Gastrocnemius medialis (tissue), 4 donors: ENCODE results near the gene RASA3. TPM values are rescaled to one million over a fixed set of nuclear protein-coding genes. Genes with fewer than 3 reads are reported as not detected.

Source experiments
- ATAC-seq, 2 donors: fragments of 150-250 bp; one replicate each; pipeline ENCODE4 v1.9.1; 2016
- DNase-seq, 2 donors: peaks; one replicate each; pipeline ENCODE4 v3.0.0-alpha.2; 2019
- H3K27ac ChIP-seq, 4 donors: fragments of 200-600 bp; sonication (generic); 1 replicate in 1 of 4; 2 replicates in 3 of 4; pipeline ENCODE4 v1.5.1; 2016 to 2018; ENCODE audit warnings: mild to moderate bottlenecking in 2 of 4, moderate library complexity in 1 of 4
- H3K27me3 ChIP-seq, 3 donors: fragments of 200-600 bp; sonication (generic) in 2 of 3; 1 replicate in 1 of 3; 2 replicates in 2 of 3; pipeline versions ENCODE4 v1.5.1 to v1.6.0; 2016 to 2019; ENCODE audit warnings: mild to moderate bottlenecking in 1 of 3, moderate library complexity in 1 of 3
- H3K36me3 ChIP-seq, 2 donors: fragments of 200-600 bp; sonication (generic) in 1 of 2; one replicate each; pipeline ENCODE4 v1.5.1; 2017 to 2018
- H3K4me1 ChIP-seq, 2 donors: fragments of 200-600 bp; sonication (generic) in 1 of 2; one replicate each; pipeline ENCODE4 v1.5.1; 2016 to 2017; ENCODE audit warnings: mild to moderate bottlenecking in 2 of 2
- H3K4me3 ChIP-seq, 4 donors: fragments of 200-600 bp; sonication (generic) in 3 of 4; 1 replicate in 1 of 4; 2 replicates in 3 of 4; pipeline ENCODE4 v1.5.1; 2016 to 2019; ENCODE audit warnings: mild to moderate bottlenecking in 2 of 4
- H3K9me3 ChIP-seq, 3 donors: fragments of 200-600 bp; sonication (generic) in 2 of 3; 1 replicate in 1 of 3; 2 replicates in 2 of 3; pipeline ENCODE4 v1.5.1; 2016 to 2019
- POLR2A ChIP-seq, 2 donors: fragments of 450-650 bp; IDR thresholded peaks; one replicate each; pipeline ENCODE4 v1.6.1; 2017; ENCODE audit warnings: antibody characterized with exemption in 2 of 2, mild to moderate bottlenecking in 2 of 2, moderate library complexity in 2 of 2
- in situ Hi-C, 4 donors: fragments of 200-750 bp; cut with MboI; loops; one replicate each; pipeline versions ENCODE4 v1.15.0 to v1.8.0; 2017; ENCODE audit warnings: low sequenced_read_pairs in 4 of 4
- intact Hi-C: fragments of 100-400 bp; cut with DNase I; formaldehyde crosslinking; loops from one replicate; pipeline ENCODE4 v1.15.1; 2023; ENCODE audit warnings: low total_unique reads
- total RNA-seq, 4 donors: library from RNA; depleted of rRNA; stranded (reverse); fragments of >200 nt; gene quantifications; one replicate each; pipeline versions ENCODE4 v1.1.0 to v1.2.3, GENCODE V29; 2016
- TF ChIP-seq, protein P1 (sequence below), 5 experiments: fragments of 450-650 bp in 3 of 5; fragments of 200-600 bp in 2 of 5; sonication (generic) in 2 of 5; IDR thresholded peaks in 4 of 5; conservative IDR thresholded peaks in 1 of 5; 1 replicate in 4 of 5; 2 replicates in 1 of 5; pipeline ENCODE4 v1.5.1; 2016 to 2019; ENCODE audit warnings: antibody characterized with exemption in 5 of 5, mild to moderate bottlenecking in 3 of 5, moderate library complexity in 3 of 5

Gene RASA3
- total RNA-seq, 4 donors from 2014 or later: 3.4 to 22.2 (median 10.8) TPM

DNA sequence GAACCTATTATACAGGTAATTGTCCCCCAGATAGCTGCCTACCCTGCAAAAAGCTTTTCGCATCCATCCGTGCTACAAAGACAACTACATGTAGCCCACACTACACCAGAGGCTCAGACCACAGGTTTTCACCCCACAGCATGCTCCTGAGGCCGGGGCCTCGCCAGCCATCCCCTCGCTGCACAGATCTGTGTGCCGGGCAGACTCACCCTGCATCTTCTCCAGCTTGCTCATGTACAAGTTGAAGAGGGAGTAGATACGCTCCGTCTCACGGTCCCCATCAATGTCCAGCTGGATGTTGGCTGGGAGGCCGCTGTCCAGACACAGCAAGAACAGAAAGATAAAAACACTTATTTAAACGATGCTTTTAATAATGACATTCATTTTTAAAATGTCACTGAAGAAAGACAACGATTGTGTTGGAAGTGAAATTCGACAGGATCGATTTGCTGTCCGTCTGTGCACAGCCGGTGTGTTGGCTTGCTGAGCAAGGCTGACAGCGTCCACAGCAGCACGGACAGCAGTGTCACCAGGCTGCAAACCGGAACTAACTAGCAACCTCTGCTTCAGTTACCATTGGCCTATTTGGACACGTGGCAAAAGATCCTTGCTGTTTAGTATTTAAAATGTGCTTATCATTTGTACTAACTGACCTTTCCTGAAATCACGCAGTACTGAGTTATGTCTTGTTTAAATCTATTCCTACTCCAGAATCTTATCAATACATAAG is 140.0 kb downstream of the RASA3 start:
- TF ChIP-seq, protein P1, sequence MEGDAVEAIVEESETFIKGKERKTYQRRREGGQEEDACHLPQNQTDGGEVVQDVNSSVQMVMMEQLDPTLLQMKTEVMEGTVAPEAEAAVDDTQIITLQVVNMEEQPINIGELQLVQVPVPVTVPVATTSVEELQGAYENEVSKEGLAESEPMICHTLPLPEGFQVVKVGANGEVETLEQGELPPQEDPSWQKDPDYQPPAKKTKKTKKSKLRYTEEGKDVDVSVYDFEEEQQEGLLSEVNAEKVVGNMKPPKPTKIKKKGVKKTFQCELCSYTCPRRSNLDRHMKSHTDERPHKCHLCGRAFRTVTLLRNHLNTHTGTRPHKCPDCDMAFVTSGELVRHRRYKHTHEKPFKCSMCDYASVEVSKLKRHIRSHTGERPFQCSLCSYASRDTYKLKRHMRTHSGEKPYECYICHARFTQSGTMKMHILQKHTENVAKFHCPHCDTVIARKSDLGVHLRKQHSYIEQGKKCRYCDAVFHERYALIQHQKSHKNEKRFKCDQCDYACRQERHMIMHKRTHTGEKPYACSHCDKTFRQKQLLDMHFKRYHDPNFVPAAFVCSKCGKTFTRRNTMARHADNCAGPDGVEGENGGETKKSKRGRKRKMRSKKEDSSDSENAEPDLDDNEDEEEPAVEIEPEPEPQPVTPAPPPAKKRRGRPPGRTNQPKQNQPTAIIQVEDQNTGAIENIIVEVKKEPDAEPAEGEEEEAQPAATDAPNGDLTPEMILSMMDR (IDR thresholded peaks at IDR 0.05 in 4 of 5, conservative IDR thresholded peaks at IDR 0.05 in 1 of 5): no peak
- TF ChIP-seq POLR2A (IDR thresholded peaks at IDR 0.05): no peak
- peak overlapping the region in 2 of 4 donors; percentile 34 to 67 for H3K27ac ChIP-seq

DNA sequence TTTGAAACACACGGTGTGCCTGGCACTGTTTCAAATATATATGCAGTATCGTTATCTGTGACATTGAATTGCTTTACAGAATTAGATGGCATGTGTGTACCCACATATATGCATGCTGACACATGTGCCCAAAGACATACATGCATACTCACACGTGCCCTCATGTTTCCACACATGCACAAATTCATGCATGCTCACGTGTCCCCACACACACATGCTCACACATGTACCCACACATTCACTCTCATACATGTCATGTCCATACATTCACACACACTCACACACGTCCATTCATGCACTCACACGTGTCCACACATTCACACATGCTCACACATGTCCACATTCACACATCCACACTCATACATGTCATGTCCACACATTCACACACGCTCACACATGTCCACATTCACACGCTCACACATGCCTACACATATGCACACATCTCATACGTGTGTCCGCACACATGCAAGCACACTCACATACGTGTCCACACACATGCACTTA is 140.7 kb downstream of the RASA3 start:
- H3K4me3 ChIP-seq: no peak overlapping the region
- peak in 1 of 2 donors; percentile 10 for ATAC-seq
- intact Hi-C loops: no loop called here

More for the DNA sequence above, 140.0 kb downstream of the RASA3 start:
- Histone ChIP-seq H3K4me3 (no peak overlapping the region), H3K4me1 (peaks cover 13 to 19% of the 10 kb centered on the region in 2 donors), H3K36me3 (peaks cover 0 to 21% of the 10 kb centered on the region in 2 donors), H3K9me3 (no peaks in the 10 kb centered on the region), H3K27me3 (no peaks in the 10 kb centered on the region)
- in situ Hi-C loops (no loop called here), intact Hi-C loops (no loop called here)
- ATAC-seq (peak in 1 of 2 donors; percentile 38), DNase-seq (no peak)

DNA sequence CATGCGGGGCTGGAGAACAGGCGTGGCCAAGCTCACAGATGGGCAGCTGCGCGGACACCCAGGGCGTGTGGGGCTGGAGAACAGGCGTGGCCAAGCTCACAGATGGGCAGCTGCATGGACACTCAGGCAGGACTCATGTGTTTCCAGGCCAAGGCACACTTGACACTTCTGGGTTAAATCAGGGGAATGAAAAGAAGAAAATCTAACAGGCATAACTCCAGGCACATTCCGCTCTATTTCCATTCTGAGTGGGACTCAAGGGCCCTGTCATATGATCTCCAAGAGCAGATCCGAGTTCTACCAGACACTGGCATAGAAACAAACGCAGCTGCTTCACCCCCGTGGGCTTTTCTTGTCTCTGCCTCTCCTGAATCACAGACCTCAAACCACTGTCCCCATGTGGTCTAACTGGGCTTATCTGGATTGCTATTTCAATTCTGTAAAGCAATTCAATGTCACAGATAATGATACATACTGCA is 141.2 kb downstream of the RASA3 start:
- in situ Hi-C loops (no loop called here), intact Hi-C loops (no loop called here)
- TF ChIP-seq, protein P1 (IDR thresholded peaks at IDR 0.05 in 4 of 5, conservative IDR thresholded peaks at IDR 0.05 in 1 of 5): no peak
- TF ChIP-seq POLR2A (IDR thresholded peaks at IDR 0.05): no peak
- Histone ChIP-seq H3K36me3 (peaks cover 0 to 18% of the 10 kb centered on the region in 2 donors), H3K27ac (peak overlapping the region in 3 of 4 donors; percentile 48 to 67 (median 50)), H3K4me3 (no peak overlapping the region), H3K27me3 (no peaks in the 10 kb centered on the region), H3K4me1 (peaks cover 13 to 19% of the 10 kb centered on the region in 2 donors), H3K9me3 (no peaks in the 10 kb centered on the region)
- DNase-seq (peak; percentile 36 to 55), ATAC-seq (peak; percentile 91)

More for the DNA sequence above, 140.7 kb downstream of the RASA3 start:
- H3K36me3 ChIP-seq: peaks cover 0 to 21% of the 10 kb centered on the region in 2 donors
- TF ChIP-seq, protein P1 (IDR thresholded peaks at IDR 0.05 in 4 of 5, conservative IDR thresholded peaks at IDR 0.05 in 1 of 5): no peak
- TF ChIP-seq POLR2A (IDR thresholded peaks at IDR 0.05): no peak
- no peak for DNase-seq
- peaks cover 13 to 19% of the 10 kb centered on the region in 2 donors for H3K4me1 ChIP-seq
- in situ Hi-C loops: no loop called here
- H3K9me3 ChIP-seq: no peaks in the 10 kb centered on the region
- no peaks in the 10 kb centered on the region for H3K27me3 ChIP-seq
- H3K27ac ChIP-seq: peak overlapping the region in 3 of 4 donors; percentile 48 to 67 (median 50)

DNA sequence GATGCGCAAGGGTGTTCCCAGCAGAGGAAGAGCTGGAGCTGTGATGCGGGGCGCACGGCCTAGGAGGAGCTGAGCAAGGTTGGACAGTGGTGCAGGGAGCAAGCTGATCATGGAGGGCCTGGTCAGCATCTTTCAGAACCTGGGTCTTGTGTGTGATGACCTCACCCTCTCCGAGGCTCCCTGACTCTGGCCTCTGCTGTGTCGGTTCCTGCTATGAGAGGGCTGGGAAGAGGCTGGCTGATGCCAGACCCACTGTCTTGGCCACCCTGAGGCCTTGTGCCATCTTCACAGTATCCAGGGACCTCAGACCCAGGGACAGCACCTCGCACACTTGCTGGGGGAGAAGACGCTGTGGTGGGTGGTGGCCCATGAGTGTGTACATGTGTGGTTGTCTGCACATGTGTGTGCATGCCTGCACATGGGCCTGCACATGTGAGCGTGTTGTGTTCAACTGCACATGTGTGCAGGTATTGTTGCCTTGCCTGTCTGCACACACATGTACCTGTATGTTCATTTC is 142.0 kb downstream of the RASA3 start:
- Histone ChIP-seq H3K36me3 (peaks cover 0 to 16% of the 10 kb centered on the region in 2 donors), H3K9me3 (no peaks in the 10 kb centered on the region), H3K4me3 (no peak overlapping the region), H3K4me1 (peaks cover 13 to 19% of the 10 kb centered on the region in 2 donors), H3K27ac (peak overlapping the region in 1 of 4 donors; percentile 47), H3K27me3 (no peaks in the 10 kb centered on the region)
- intact Hi-C loops: no loop called here
- TF ChIP-seq, protein P1 (IDR thresholded peaks at IDR 0.05 in 4 of 5, conservative IDR thresholded peaks at IDR 0.05 in 1 of 5): no peak
- no peak for TF ChIP-seq POLR2A (IDR thresholded peaks at IDR 0.05)
- no peak for ATAC-seq
- in situ Hi-C loops: no loop called here
- peak in 1 of 2 donors; percentile 10 for DNase-seq
